ENCODE measurements around the gene PITPNM1. TPM values are rescaled to one million over a fixed set of nuclear protein-coding genes. Genes with fewer than 3 reads are reported as not detected.
A peak's percentile ranks its signal among the peaks of the same experiment; 100 is the strongest.
"Not testable (repeated sequence)": the region's sequence is repeated elsewhere in the genome, so short reads cannot be mapped to it uniquely, and the experiment has no call there.

Gene PITPNM1
- total RNA-seq (4.9 TPM), polyA plus RNA-seq (ENCODE audit: insufficient read depth in 1 of 8, insufficient read length in 8 of 8, low replicate concordance in 1 of 8) (10 to 100 TPM in 1 of 8 donors, 1 to 10 TPM in 7; 6.0 to 11.6 (median 8.8) TPM)
- long read RNA-seq, donor 1 = 0 reads
- long read RNA-seq, donor 2 = 0 reads
- long read RNA-seq, donor 3 = 0 reads
- long read RNA-seq, donor 4 = 0 reads
- long read RNA-seq, donor 5, partial matches to known transcripts = 0 of 1 reads
- long read RNA-seq, donor 5, other reads (novel, unspliced or antisense) = 0 of 1 reads
- long read RNA-seq, donor 6 = 0 reads
- long read RNA-seq, donor 7 = 0 reads
- long read RNA-seq, donor 8 = 0 reads
- long read RNA-seq, donor 9 = 0 reads
- long read RNA-seq, donor 10, full-length matches to known transcripts = 1 of 1 reads
- long read RNA-seq, donor 10, partial matches to known transcripts = 0 of 1 reads
- long read RNA-seq, donor 10, other reads (novel, unspliced or antisense) = 0 of 1 reads
- long read RNA-seq, donor 11 = 0 reads

DNA sequence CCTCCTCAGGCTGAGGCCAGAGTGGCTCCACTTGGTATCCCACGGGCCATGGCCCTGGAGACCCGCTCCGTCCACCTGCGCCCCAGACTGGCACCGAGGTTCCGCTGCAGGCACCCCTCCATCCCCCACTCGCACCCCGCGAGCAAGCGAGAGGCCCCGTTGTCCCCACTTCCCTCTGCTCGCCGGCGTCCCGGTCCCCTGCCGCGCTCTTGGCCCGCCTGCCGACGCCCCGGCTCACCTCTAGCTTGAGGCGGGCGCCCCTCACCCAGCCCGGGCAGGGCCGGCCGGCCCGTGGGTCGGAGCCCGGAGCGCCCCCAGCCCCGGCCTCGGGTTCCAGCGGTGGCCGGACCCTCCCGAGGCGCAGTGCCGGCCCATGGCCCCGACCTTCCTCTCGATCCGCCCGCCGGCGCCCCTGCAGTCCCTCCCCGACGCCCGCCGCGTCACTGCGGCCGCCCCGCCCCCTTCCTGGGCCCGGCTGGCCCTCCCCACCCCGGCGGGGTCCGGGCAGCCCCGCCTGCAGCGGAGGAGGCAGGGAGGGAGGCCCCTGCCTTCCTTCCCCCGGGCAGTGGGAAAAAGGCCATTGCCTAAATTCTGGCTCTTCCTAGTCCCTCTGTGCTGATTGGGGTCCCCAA lies at the start of gene PITPNM1:
Gene PITPNM1, minus strand, starts transcription at position 414 of the 632 bp plus-strand sequence. CDS start 1,183 bp downstream, outside the sequence.
- Histone ChIP-seq H3K4me1 (ENCODE audit: control insufficient read depth, insufficient read depth, low read length) (peaks cover 47% of the 10 kb centered on the region), H3K4me3 (ENCODE audit: low read length) (peak within 1 kb of the TSS; percentile 61), H3K27me3 (ENCODE audit: control insufficient read depth, insufficient read depth, low read length) (peaks cover 24% of the 10 kb centered on the region), H3K36me3 (ENCODE audit: control insufficient read depth, insufficient read depth, low read length) (peaks cover 11% of the 10 kb centered on the region), H3K27ac (ENCODE audit: low read length) (peak within 1 kb of the TSS; percentile 92), H3K9me3 (replicated peaks; ENCODE audit: control insufficient read depth, low read depth, low read length) (no peaks in the 10 kb centered on the region)
- WGBS (ENCODE audit: insufficient coverage) = under 1% methylated on average over 54 of the region's 58 CpGs
- DNase-seq = peak; percentile 83

DNA sequence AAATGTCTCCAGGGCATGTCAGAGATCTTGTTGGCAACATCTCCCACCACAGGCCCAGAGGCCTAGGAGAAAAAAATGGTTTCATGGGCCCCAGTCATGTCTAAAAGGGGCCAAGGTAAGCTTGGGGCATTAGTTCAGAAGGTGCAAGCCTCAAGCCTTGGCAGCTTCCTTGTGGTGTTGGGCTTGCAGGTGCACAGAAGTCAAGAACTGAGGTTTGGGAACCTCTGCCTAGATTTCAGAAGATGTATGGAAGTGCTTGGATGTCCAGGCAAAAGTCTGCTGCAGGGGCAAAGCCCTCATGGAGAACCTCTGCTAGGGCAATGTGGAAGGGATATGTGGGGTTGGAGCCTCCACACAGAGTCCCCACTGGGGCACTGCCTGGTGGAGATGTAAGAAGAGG lies 46.5 kb upstream of the PITPNM1 start:
- not testable (repeated sequence) for H3K4me3 ChIP-seq (ENCODE audit: low read length); H3K9me3 ChIP-seq (replicated peaks; ENCODE audit: control insufficient read depth, low read depth, low read length); H3K36me3 ChIP-seq (ENCODE audit: control insufficient read depth, insufficient read depth, low read length); H3K4me1 ChIP-seq (ENCODE audit: control insufficient read depth, insufficient read depth, low read length); H3K27me3 ChIP-seq (ENCODE audit: control insufficient read depth, insufficient read depth, low read length); H3K27ac ChIP-seq (ENCODE audit: low read length); DNase-seq

DNA sequence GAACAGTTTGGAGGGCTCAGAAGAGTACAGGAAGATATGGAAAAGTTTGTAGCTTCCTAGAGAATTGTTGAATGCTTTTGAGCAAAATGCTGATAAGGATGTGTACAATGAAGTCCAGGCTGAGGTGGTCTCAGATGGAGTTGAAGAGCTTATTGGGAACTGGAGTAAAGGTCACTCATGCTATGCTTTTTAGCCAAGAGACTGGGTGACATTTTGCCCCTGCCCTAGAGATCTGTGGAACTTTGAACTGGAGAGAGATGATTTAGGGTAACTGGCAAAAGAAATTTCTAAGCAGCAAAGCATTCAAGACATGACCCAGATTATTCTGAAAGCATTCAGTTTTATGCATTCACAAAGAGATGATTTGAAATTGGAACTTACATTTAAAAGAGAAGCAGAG lies 46.0 kb upstream of the PITPNM1 start:
- peaks cover 5% of the 10 kb centered on the region for H3K4me1 ChIP-seq (ENCODE audit: control insufficient read depth, insufficient read depth, low read length)
- H3K27ac ChIP-seq (ENCODE audit: low read length) = no peak overlapping the region
- H3K27me3 ChIP-seq (ENCODE audit: control insufficient read depth, insufficient read depth, low read length) = peaks cover 2% of the 10 kb centered on the region
- H3K36me3 ChIP-seq (ENCODE audit: control insufficient read depth, insufficient read depth, low read length) = no peaks in the 10 kb centered on the region
- DNase-seq = no peak
- no peaks in the 10 kb centered on the region for H3K9me3 ChIP-seq (replicated peaks; ENCODE audit: control insufficient read depth, low read depth, low read length)
- H3K4me3 ChIP-seq (ENCODE audit: low read length) = no peak overlapping the region

DNA sequence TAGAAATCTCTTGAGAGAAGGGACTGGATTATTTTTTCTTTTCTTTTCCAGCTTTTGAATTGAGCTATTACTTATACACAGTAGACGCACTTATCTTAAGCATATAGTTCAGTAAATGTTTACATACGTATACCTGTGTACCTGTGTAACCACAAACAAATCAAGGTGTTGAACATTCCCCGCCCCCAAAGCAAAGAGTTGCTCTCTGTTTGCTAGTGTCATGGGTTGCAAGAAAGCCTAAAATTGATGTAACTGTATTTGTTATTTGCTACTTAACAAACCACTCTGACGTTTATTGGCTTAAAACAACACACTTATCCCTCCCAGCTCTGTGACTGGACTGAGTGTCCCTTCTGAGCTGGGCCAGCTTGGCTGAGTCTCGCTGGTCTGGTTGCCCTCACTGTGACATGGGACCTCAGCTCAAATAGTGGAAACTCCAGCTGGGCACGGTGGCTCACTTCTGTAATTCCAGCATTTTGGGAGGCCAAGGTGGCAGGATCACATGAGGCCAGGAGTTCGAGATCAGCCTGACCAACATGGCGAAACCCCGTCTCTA lies 43.5 kb upstream of the PITPNM1 start:
- H3K36me3 ChIP-seq (ENCODE audit: control insufficient read depth, insufficient read depth, low read length) = no peaks in the 10 kb centered on the region
- no peak overlapping the region for H3K27ac ChIP-seq (ENCODE audit: low read length)
- H3K9me3 ChIP-seq (replicated peaks; ENCODE audit: control insufficient read depth, low read depth, low read length) = no peaks in the 10 kb centered on the region
- WGBS (ENCODE audit: insufficient coverage) = 86% methylated on average over 6 of the region's 9 CpGs
- no peaks in the 10 kb centered on the region for H3K27me3 ChIP-seq (ENCODE audit: control insufficient read depth, insufficient read depth, low read length)
- peaks cover 19% of the 10 kb centered on the region for H3K4me1 ChIP-seq (ENCODE audit: control insufficient read depth, insufficient read depth, low read length)
- DNase-seq = no peak
- H3K4me3 ChIP-seq (ENCODE audit: low read length) = no peak overlapping the region

DNA sequence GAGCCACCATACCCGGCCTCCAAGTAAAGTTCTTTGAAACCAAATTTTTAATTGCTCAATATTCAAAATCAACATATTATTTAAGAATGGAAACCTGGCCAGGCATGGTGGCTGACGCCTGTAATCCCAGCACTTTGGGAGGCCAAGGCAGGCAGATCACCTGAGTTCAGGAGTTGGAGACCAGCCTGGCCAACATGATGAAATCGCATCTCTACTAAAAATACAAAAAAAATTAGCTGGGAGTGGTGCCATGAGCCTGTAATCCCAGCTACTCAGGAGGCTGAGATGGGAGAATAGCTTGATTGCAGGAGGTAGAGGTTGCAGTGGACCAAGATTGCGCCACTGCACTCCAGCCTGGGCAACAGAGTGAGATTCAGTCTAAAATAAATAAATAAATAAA lies 42.9 kb upstream of the PITPNM1 start:
- not testable (repeated sequence) for H3K36me3 ChIP-seq (ENCODE audit: control insufficient read depth, insufficient read depth, low read length); H3K9me3 ChIP-seq (replicated peaks; ENCODE audit: control insufficient read depth, low read depth, low read length); H3K4me3 ChIP-seq (ENCODE audit: low read length); DNase-seq; H3K27me3 ChIP-seq (ENCODE audit: control insufficient read depth, insufficient read depth, low read length); H3K27ac ChIP-seq (ENCODE audit: low read length)
- peaks cover 19% of the 10 kb centered on the region for H3K4me1 ChIP-seq (ENCODE audit: control insufficient read depth, insufficient read depth, low read length)
- no CpG with 5 or more reads among the region's 4 CpGs for WGBS (ENCODE audit: insufficient coverage)

DNA sequence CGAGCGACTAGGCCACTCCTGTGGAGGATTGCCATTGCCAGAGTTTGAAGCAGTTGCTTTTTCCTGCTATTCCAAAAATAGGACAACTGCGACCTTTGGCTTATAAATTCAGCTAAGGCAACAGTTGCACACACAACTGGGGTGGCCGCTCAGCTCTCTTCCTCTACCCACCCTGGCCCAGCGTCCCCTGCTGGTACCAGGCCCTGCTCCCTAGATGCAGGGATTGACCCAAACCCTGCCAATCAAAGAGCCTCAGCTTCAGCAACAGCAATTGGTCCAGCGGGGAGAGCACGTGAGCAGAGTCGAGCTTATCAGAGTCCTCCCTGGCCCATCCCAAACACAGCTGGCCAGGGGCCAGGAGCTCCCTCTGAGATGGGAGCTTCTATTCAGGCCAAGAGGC lies 40.1 kb upstream of the PITPNM1 start:
- H3K27ac ChIP-seq (ENCODE audit: low read length) = peak overlapping the region; percentile 36
- no peaks in the 10 kb centered on the region for H3K36me3 ChIP-seq (ENCODE audit: control insufficient read depth, insufficient read depth, low read length)
- H3K9me3 ChIP-seq (replicated peaks; ENCODE audit: control insufficient read depth, low read depth, low read length) = no peaks in the 10 kb centered on the region
- 33% methylated on average over 7 of the region's 8 CpGs for WGBS (ENCODE audit: insufficient coverage)
- peaks cover 19% of the 10 kb centered on the region for H3K4me1 ChIP-seq (ENCODE audit: control insufficient read depth, insufficient read depth, low read length)
- no peak overlapping the region for H3K4me3 ChIP-seq (ENCODE audit: low read length)
- DNase-seq = peak; percentile 51
- H3K27me3 ChIP-seq (ENCODE audit: control insufficient read depth, insufficient read depth, low read length) = no peaks in the 10 kb centered on the region

DNA sequence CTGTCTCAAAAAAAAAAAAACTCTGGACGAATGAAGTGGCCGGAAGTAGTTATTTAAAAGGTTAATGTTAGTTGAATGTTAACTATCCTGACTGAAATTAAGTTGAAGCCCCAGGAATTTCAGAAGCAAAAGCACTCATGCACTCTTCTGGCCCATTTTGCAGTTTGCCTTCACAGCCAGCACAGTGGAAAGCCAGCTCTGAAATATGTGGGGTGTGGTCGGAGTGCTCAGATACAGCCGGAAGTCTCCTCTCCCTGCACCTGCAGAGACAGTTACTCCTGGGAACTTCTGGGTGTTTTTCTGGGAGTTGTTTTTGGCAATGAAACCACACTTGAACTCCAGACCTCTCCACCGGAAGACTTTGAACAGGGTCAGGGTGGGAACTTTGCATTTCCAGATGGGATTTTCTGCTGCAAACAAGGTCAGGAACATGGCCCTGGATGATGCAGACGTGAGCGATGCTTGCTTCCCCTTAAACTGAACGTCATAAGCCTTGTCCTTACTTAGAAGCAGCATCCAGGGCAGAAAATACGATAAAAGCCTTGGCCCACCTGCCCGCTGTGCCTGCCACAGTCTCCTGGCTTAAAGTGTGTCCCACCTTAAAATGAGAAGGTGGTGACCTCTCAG lies 39.6 kb upstream of the PITPNM1 start:
- Histone ChIP-seq H3K36me3 (ENCODE audit: control insufficient read depth, insufficient read depth, low read length) (no peaks in the 10 kb centered on the region), H3K9me3 (replicated peaks; ENCODE audit: control insufficient read depth, low read depth, low read length) (no peaks in the 10 kb centered on the region), H3K4me1 (ENCODE audit: control insufficient read depth, insufficient read depth, low read length) (peaks cover 19% of the 10 kb centered on the region), H3K4me3 (ENCODE audit: low read length) (no peak overlapping the region), H3K27ac (ENCODE audit: low read length) (peak overlapping the region; percentile 36), H3K27me3 (ENCODE audit: control insufficient read depth, insufficient read depth, low read length) (no peaks in the 10 kb centered on the region)
- DNase-seq = peak; percentile 66
- 51% methylated on average over 7 of the region's 10 CpGs for WGBS (ENCODE audit: insufficient coverage)

DNA sequence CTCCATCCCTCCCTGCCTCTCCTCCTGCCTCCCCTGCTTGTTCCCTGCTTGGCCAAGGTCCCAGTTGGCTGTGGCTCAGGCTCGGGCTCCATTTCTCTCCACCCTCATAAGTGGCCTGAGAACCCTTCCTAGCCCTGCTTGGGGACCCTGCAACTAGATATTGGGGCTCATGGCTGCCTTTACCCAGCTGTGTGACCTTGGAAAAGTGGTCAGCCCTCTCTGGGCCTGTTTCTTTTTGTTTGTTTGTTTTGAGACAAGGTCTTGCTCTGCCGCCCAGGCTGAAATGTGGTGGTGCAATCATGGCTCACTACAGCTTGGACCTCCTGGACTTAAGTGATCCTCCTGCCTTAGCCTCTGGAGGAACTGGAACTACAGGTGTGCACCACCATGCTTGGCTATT lies 38.4 kb upstream of the PITPNM1 start:
- 65% methylated on average over 2 of the region's 2 CpGs for WGBS (ENCODE audit: insufficient coverage)
- Histone ChIP-seq H3K4me3 (ENCODE audit: low read length) (no peak overlapping the region), H3K27ac (ENCODE audit: low read length) (no peak overlapping the region), H3K36me3 (ENCODE audit: control insufficient read depth, insufficient read depth, low read length) (no peaks in the 10 kb centered on the region), H3K4me1 (ENCODE audit: control insufficient read depth, insufficient read depth, low read length) (peaks cover 19% of the 10 kb centered on the region), H3K27me3 (ENCODE audit: control insufficient read depth, insufficient read depth, low read length) (no peaks in the 10 kb centered on the region), H3K9me3 (replicated peaks; ENCODE audit: control insufficient read depth, low read depth, low read length) (no peaks in the 10 kb centered on the region)
- DNase-seq = no peak

DNA sequence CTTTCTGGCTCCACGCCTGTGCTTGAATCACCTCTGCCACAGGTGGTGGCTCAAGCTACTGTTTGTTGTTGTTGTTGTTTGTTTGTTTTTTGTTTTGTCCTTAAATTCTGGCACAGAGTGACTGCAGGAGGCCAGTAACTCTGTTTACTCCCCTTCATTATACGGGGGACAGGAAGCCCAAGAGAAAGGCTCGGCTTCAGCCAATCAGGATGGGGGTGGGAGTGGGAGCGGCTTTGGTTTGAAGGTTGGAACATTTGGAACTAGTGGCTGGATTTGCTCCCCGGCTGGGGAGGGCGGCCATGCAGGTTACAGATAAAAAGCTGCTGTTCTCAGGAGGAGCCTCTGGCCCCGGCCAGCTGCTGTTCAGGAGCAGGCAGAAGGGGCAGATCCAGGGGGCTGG lies 37.8 kb upstream of the PITPNM1 start:
- Histone ChIP-seq H3K9me3 (replicated peaks; ENCODE audit: control insufficient read depth, low read depth, low read length) (no peaks in the 10 kb centered on the region), H3K36me3 (ENCODE audit: control insufficient read depth, insufficient read depth, low read length) (no peaks in the 10 kb centered on the region), H3K4me1 (ENCODE audit: control insufficient read depth, insufficient read depth, low read length) (peaks cover 19% of the 10 kb centered on the region), H3K27ac (ENCODE audit: low read length) (no peak overlapping the region), H3K4me3 (ENCODE audit: low read length) (no peak overlapping the region), H3K27me3 (ENCODE audit: control insufficient read depth, insufficient read depth, low read length) (no peaks in the 10 kb centered on the region)
- 29% methylated on average over 2 of the region's 7 CpGs for WGBS (ENCODE audit: insufficient coverage)
- DNase-seq = no peak

DNA sequence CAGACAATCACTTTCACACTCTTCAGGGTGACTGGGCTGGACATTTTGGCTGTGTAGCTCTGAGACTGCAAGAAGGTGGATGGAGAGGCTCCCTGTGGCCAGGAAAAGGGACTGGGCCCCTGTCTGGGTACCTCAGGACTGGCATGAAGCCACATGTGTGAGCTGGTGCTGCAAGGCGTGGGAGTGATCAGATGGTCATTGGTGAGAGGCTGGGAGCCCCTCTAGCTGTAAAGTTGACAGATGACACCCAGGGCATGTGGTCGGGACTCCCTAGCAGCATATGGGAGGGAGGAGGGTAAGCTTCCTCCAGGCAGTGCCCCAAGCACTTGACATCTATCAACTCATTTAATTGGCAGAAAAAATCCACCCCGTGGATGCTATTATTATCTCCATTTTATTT lies 37.0 kb upstream of the PITPNM1 start:
- H3K9me3 ChIP-seq (replicated peaks; ENCODE audit: control insufficient read depth, low read depth, low read length) = no peaks in the 10 kb centered on the region
- H3K4me3 ChIP-seq (ENCODE audit: low read length) = no peak overlapping the region
- H3K4me1 ChIP-seq (ENCODE audit: control insufficient read depth, insufficient read depth, low read length) = peaks cover 19% of the 10 kb centered on the region
- no peaks in the 10 kb centered on the region for H3K27me3 ChIP-seq (ENCODE audit: control insufficient read depth, insufficient read depth, low read length)
- no CpG with 5 or more reads among the region's 3 CpGs for WGBS (ENCODE audit: insufficient coverage)
- no peak overlapping the region for H3K27ac ChIP-seq (ENCODE audit: low read length)
- no peaks in the 10 kb centered on the region for H3K36me3 ChIP-seq (ENCODE audit: control insufficient read depth, insufficient read depth, low read length)
- no peak for DNase-seq

All from muscle of leg (tissue), 16 donors.